HuH-7 (cell line): ENCODE data around the gene COPG2.
"Not testable (repeated sequence)": the region's sequence is repeated elsewhere in the genome, so short reads cannot be mapped to it uniquely, and the experiment has no call there.

Source experiments
- DNase-seq: peaks from one replicate; pipeline ENCODE4 v3.0.0; 2011; ENCODE audit warnings: low spot score

COPG2 gene

GRCh38 chr7:130668258-130669084 is at the start of gene COPG2:
TSS of gene COPG2 (minus strand) at chr7:130668748. CDS start at chr7:130668668, 80 bp downstream.
- DNase-seq, result peak; percentile 90

GRCh38 chr7:130712416-130712815 is 43.9 kb upstream of the COPG2 start:
- DNase-seq, result no peak

GRCh38 chr7:130708766-130709165 is 40.2 kb upstream of the COPG2 start:
- no peak for DNase-seq

GRCh38 chr7:130708001-130708400 is 39.5 kb upstream of the COPG2 start:
- DNase-seq, result no peak

- DNase-seq, result no peak
Observed at GRCh38 chr7:130703851-130704250, 35.3 kb upstream of the COPG2 start.

- DNase-seq, result no peak
Observed at GRCh38 chr7:130701650-130702049, 33.1 kb upstream of the COPG2 start.

GRCh38 chr7:130700760-130701159 is 32.2 kb upstream of the COPG2 start:
- no peak for DNase-seq

GRCh38 chr7:130699686-130700085 is 31.1 kb upstream of the COPG2 start:
- DNase-seq, result no peak

GRCh38 chr7:130697820-130698219 is 29.3 kb upstream of the COPG2 start:
- no peak for DNase-seq

GRCh38 chr7:130695840-130696239 is 27.3 kb upstream of the COPG2 start:
- DNase-seq, result peak; percentile 12

- DNase-seq, result not testable (repeated sequence)
Observed at GRCh38 chr7:130692396-130692795, 23.8 kb upstream of the COPG2 start.

GRCh38 chr7:130689683-130690082 is 21.1 kb upstream of the COPG2 start:
- no peak for DNase-seq

GRCh38 chr7:130683026-130683425 is 14.5 kb upstream of the COPG2 start:
- DNase-seq, result no peak

- DNase-seq, result no peak
Observed at GRCh38 chr7:130674456-130674855, 5.9 kb upstream of the COPG2 start.

- DNase-seq, result no peak
Observed at GRCh38 chr7:130673066-130673465, 4.5 kb upstream of the COPG2 start.

- no peak for DNase-seq
Observed at GRCh38 chr7:130672146-130672545, 3.6 kb upstream of the COPG2 start.

- DNase-seq, result no peak
Observed at GRCh38 chr7:130669085-130669700, 645 bp upstream of the COPG2 start.

- DNase-seq, result peak; percentile 30
Observed at GRCh38 chr7:130667593-130668257, 823 bp downstream of the COPG2 start.

GRCh38 chr7:130662426-130662825 is 6.1 kb downstream of the COPG2 start:
- DNase-seq, result no peak

GRCh38 chr7:130655286-130655685 is 13.3 kb downstream of the COPG2 start:
- DNase-seq, result no peak

GRCh38 chr7:130654850-130655249 is 13.7 kb downstream of the COPG2 start:
- DNase-seq, result no peak

GRCh38 chr7:130650611-130651120 is 17.9 kb downstream of the COPG2 start:
- DNase-seq, result no peak
